ENCODE results near the gene TMEM175.

The TMEM175 gene

DNA sequence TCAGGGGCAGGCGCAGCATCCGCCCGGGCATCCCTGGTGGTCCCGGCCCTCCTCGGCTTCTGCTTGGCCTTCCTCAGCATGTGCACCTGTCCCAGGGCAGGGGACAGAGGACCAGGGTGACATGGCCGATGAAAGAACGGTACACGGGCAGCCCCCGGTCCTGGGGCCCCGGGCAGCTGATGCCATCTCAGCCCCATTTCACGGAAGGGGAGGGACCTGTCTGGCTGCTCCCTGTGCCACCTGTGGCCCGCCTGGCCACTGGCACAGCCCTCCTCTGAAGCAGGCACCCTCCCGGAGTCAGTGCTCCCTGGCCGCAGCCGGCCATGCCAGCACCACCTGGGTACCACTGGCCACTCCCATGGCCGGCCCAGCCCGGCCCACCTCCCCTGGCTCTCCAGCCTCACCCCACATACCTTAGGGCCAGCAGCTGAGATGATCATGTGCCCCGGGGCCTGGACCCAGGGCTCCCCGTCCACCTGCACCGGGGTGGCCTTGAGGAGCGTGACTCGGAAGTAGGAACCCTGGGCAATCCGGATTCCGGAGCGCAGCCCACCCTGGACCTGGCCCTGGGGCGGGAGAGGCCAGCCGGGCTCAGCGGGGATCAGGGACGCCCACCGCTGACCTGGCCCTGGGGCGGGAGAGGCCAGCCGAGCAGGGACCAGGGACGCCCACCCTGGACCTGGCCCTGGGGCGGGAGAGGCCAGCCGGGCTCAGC lies 28.5 kb downstream of the TMEM175 start:
- Histone ChIP-seq H3K4me3 (ENCODE audit: low read length) (no peak overlapping the region), H3K27me3 (ENCODE audit: low read depth, low read length) (no peaks in the 10 kb centered on the region), H3K79me2 (ENCODE audit: low read length) (no peaks in the 10 kb centered on the region), H3K4me1 (ENCODE audit: low read length) (no peaks in the 10 kb centered on the region), H2AFZ (ENCODE audit: low read depth, low read length) (no peak overlapping the region), H4K20me1 (ENCODE audit: insufficient read depth, low read length) (no peaks in the 10 kb centered on the region), H3K36me3 (replicated peaks; ENCODE audit: low read depth, low read length) (no peaks in the 10 kb centered on the region), H3K27ac (ENCODE audit: low read length) (no peak overlapping the region), H3K9me3 (ENCODE audit: insufficient read depth, low read length) (no peaks in the 10 kb centered on the region), H3K9ac (ENCODE audit: low read length) (no peak overlapping the region), H3K4me2 (ENCODE audit: low read length) (no peak overlapping the region)
- TF ChIP-seq, protein P1, sequence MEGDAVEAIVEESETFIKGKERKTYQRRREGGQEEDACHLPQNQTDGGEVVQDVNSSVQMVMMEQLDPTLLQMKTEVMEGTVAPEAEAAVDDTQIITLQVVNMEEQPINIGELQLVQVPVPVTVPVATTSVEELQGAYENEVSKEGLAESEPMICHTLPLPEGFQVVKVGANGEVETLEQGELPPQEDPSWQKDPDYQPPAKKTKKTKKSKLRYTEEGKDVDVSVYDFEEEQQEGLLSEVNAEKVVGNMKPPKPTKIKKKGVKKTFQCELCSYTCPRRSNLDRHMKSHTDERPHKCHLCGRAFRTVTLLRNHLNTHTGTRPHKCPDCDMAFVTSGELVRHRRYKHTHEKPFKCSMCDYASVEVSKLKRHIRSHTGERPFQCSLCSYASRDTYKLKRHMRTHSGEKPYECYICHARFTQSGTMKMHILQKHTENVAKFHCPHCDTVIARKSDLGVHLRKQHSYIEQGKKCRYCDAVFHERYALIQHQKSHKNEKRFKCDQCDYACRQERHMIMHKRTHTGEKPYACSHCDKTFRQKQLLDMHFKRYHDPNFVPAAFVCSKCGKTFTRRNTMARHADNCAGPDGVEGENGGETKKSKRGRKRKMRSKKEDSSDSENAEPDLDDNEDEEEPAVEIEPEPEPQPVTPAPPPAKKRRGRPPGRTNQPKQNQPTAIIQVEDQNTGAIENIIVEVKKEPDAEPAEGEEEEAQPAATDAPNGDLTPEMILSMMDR (IDR thresholded peaks at IDR 0.05; ENCODE audit: low read depth, low read length): no peak
- no peak for TF ChIP-seq EZH2phosphoT487 (IDR thresholded peaks at IDR 0.05; ENCODE audit: low read depth)

DNA sequence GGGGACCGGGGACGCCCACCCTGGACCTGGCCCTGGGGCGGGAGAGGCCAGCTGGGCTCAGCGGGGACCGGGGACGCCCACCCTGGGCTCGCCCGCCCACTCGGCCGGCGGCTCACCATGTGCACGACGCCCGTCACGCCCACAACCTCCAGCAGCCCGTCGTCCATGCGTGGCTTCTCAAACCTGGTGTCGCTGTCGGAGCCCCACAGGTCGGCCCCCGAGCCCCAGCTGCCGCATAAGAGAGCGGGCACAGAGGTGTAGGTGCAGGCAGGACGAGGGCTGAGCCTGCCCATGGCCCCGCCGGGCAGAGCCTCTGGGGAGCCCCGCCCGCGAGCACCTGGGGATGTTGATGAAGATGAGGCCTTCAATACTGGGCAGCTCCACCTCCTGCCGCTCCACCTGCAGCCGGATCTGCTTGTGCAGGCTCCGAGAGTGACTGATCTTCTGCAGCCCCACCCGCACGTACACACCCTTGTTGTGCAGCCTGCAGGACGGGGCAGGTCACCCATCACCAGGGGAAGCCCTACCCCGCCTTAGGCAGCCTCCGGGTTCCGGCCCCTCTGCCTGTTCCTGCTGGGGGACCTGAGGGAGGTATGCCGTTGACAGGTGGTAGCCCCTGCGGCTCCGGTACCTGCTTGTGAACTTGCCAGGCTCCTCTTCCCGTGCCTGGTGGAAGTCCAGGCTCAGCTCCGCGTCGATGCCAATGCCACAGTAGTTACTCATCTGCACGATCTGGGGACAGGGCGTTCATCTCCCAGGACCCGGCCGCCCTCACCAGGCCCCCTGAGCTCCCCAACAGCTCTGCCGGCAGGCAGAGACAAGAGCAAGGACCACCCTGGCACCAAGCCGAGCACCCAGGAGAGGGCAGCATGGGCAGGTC lies 29.3 kb downstream of the TMEM175 start:
- Histone ChIP-seq H3K79me2 (ENCODE audit: low read length) (no peaks in the 10 kb centered on the region), H3K36me3 (replicated peaks; ENCODE audit: low read depth, low read length) (no peaks in the 10 kb centered on the region), H3K9ac (ENCODE audit: low read length) (no peak overlapping the region), H2AFZ (ENCODE audit: low read depth, low read length) (no peak overlapping the region), H3K27ac (ENCODE audit: low read length) (no peak overlapping the region), H3K4me1 (ENCODE audit: low read length) (no peaks in the 10 kb centered on the region), H3K9me3 (ENCODE audit: insufficient read depth, low read length) (no peaks in the 10 kb centered on the region), H3K4me2 (ENCODE audit: low read length) (no peak overlapping the region), H4K20me1 (ENCODE audit: insufficient read depth, low read length) (no peaks in the 10 kb centered on the region), H3K27me3 (ENCODE audit: low read depth, low read length) (no peaks in the 10 kb centered on the region), H3K4me3 (ENCODE audit: low read length) (no peak overlapping the region)
- TF ChIP-seq, protein P1 (IDR thresholded peaks at IDR 0.05; ENCODE audit: low read depth, low read length): no peak
- TF ChIP-seq EZH2phosphoT487 (IDR thresholded peaks at IDR 0.05; ENCODE audit: low read depth): no peak

DNA sequence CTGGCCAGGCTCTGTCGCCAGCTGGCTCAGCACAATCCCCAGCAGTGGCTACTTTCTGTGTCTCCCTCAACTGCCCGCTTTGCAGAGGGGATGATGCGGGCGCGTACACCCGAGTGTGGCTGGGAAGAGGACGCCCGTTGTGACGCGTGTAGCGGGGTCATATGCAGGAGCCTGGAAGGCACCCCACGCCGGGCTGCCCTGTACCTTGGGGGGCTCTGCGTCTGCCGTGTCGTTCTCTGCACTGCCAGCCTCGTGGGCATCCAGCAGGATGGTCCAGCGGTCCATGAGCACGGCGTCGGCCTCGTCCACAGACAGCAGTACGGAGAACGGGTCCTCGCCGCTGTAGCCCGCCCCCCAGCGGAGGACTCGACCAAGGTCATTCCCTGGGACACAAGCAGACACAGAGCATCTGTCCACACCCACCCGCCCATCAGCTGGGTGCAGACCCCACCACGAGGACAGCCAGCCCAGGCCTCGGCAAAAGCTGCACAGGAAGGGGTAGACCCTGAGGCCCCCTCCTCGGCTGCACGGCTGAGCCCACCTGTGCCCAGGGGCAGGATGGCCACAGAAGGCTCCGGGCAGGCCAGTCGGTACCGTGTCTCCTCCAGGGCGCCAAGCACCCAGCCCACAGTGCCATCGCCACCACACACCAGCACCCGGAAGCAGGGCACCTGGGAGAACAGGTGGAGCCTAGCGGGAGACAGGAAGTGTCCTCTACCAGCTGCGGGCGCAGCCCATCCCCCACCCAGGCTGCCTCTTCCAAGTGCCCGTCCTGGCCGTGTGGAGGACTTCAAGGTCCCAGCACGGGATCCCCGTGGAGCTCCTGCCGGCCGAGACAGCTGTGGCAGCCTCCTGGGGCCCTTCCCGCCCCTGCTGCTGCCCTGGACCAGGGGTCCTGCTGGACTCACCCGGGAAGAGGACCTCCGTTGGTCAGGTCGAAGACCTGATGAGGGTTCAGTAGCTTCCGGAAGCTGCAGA lies 30.3 kb downstream of the TMEM175 start:
- Histone ChIP-seq H3K27ac (ENCODE audit: low read length) (no peak overlapping the region), H3K79me2 (ENCODE audit: low read length) (no peaks in the 10 kb centered on the region), H2AFZ (ENCODE audit: low read depth, low read length) (no peak overlapping the region), H3K4me3 (ENCODE audit: low read length) (no peak overlapping the region), H3K4me2 (ENCODE audit: low read length) (no peak overlapping the region), H3K36me3 (replicated peaks; ENCODE audit: low read depth, low read length) (no peaks in the 10 kb centered on the region), H4K20me1 (ENCODE audit: insufficient read depth, low read length) (no peaks in the 10 kb centered on the region), H3K27me3 (ENCODE audit: low read depth, low read length) (no peaks in the 10 kb centered on the region), H3K9me3 (ENCODE audit: insufficient read depth, low read length) (no peaks in the 10 kb centered on the region), H3K9ac (ENCODE audit: low read length) (no peak overlapping the region), H3K4me1 (ENCODE audit: low read length) (no peaks in the 10 kb centered on the region)
- TF ChIP-seq, protein P1 (IDR thresholded peaks at IDR 0.05; ENCODE audit: low read depth, low read length): no peak
- TF ChIP-seq EZH2phosphoT487 (IDR thresholded peaks at IDR 0.05; ENCODE audit: low read depth): no peak
